IMR-90 (cell line): ENCODE results near the gene ADD3. TPM values are rescaled to one million over a fixed set of nuclear protein-coding genes. Genes with fewer than 3 reads are reported as not detected.

Experiments used
- ATAC-seq: fragments of 200-7000 bp; cut with Tn5 transposase; 2 replicates; pipeline ENCODE4 v1.9.1; 2020; ENCODE audit warnings: low read depth, mild to moderate bottlenecking, moderate library complexity
- BruUV-seq: library from RNA; stranded (reverse); fragments of 400-500 nt; replicated peaks from 2 replicates; lab custom pipeline; 2021; lab: Mats Ljungman, UMichigan
- CTCF ChIA-PET: fragments of 300-600 bp; formaldehyde crosslinking; extraction: SDS; loops from one replicate; lab custom pipeline; 2021; ENCODE audit warnings: antibody characterized with exemption; lab: Yijun Ruan, JAX
- POLR2A ChIA-PET: fragments of 300-600 bp; sonication (Branson Sonifier 250); formaldehyde crosslinking; loops from one replicate; lab custom pipeline; 2022; ENCODE audit warnings: antibody characterized with exemption; ENCODE audit not compliant: unreplicated experiment; lab: Charles Lee
- DNase-seq: peaks from one replicate; pipeline ENCODE4 v3.0.0; 2013
- H2AFZ ChIP-seq: replicated peaks from 2 replicates; pipeline ENCODE3; 2013; ENCODE audit warnings: low read length, mild to moderate bottlenecking; ENCODE audit not compliant: poor library complexity
- H2AK5ac ChIP-seq: 2 replicates; pipeline ENCODE4 v1.6.1; 2013; ENCODE audit warnings: low read depth, low read length, inconsistent platforms
- H2AK9ac ChIP-seq: replicated peaks from 2 replicates; pipeline ENCODE3; 2013; ENCODE audit warnings: mild to moderate bottlenecking, low read depth, low read length, moderate library complexity; ENCODE audit not compliant: poor library complexity
- H2BK120ac ChIP-seq: 2 replicates; pipeline ENCODE4 v1.6.1; 2013; ENCODE audit warnings: low read depth, low read length, inconsistent platforms
- H2BK15ac ChIP-seq: 3 replicates; pipeline ENCODE4 v1.6.1; 2013; ENCODE audit warnings: low read depth, low read length, inconsistent platforms
- H2BK20ac ChIP-seq: 2 replicates; pipeline ENCODE4 v1.6.1; 2013; ENCODE audit warnings: low read depth, mild to moderate bottlenecking, inconsistent platforms, low read length, moderate library complexity
- H2BK5ac ChIP-seq: 2 replicates; pipeline ENCODE4 v1.6.1; 2013; ENCODE audit warnings: mild to moderate bottlenecking, low read depth, low read length, inconsistent platforms; ENCODE audit not compliant: poor library complexity, severe bottlenecking
- H3K14ac ChIP-seq: replicated peaks from 2 replicates; pipeline ENCODE4 v1.6.1; 2013; ENCODE audit warnings: low read depth, low read length, inconsistent platforms
- H3K18ac ChIP-seq: 2 replicates; pipeline ENCODE4 v1.6.1; 2013; ENCODE audit warnings: low read depth, low read length, control low read depth
- H3K23ac ChIP-seq: 2 replicates; pipeline ENCODE4 v1.6.1; 2013; ENCODE audit warnings: low read depth, low read length, inconsistent platforms
- H3K27ac ChIP-seq: 2 replicates; pipeline ENCODE4 v1.5.1; 2013; ENCODE audit warnings: mild to moderate bottlenecking, control low read depth, low read length; ENCODE audit not compliant: insufficient read depth
- H3K27me3 ChIP-seq: 2 replicates; pipeline ENCODE4 v1.6.1; 2013; ENCODE audit warnings: low read length; ENCODE audit not compliant: control insufficient read depth, insufficient read depth
- H3K36me3 ChIP-seq: 2 replicates; pipeline ENCODE4 v1.6.1; 2013; ENCODE audit warnings: low read length, mixed read lengths; ENCODE audit not compliant: control insufficient read depth, insufficient read depth
- H3K4ac ChIP-seq: 2 replicates; pipeline ENCODE4 v1.6.1; 2013; ENCODE audit warnings: low read depth, low read length, inconsistent platforms
- H3K4me1 ChIP-seq: 2 replicates; pipeline ENCODE4 v1.6.1; 2013; ENCODE audit warnings: low read length, mixed read lengths; ENCODE audit not compliant: control insufficient read depth, insufficient read depth
- H3K4me2 ChIP-seq: 2 replicates; pipeline ENCODE4 v1.6.1; 2013; ENCODE audit warnings: low read depth, mild to moderate bottlenecking, control low read depth, low read length, moderate library complexity
- H3K4me3 ChIP-seq: 2 replicates; pipeline ENCODE4 v1.5.1; 2013; ENCODE audit warnings: low read depth, mild to moderate bottlenecking, control low read depth, low read length, moderate library complexity; ENCODE audit not compliant: insufficient read depth
- H3K56ac ChIP-seq: 2 replicates; pipeline ENCODE4 v1.6.1; 2013; ENCODE audit warnings: low read length, inconsistent platforms; ENCODE audit not compliant: insufficient read depth; ENCODE audit errors: extremely low read depth
- H3K79me1 ChIP-seq, 2 experiments: 2 replicates each; pipeline ENCODE4 v1.6.1; 2013; ENCODE audit warnings: low read length in 2 of 2, inconsistent platforms in 1 of 2, low read depth in 1 of 2
- H3K9ac ChIP-seq: 2 replicates; pipeline ENCODE4 v1.6.1; 2013; ENCODE audit warnings: low read depth, low read length, control low read depth
- H3K9me1 ChIP-seq: 2 replicates; pipeline ENCODE4 v1.6.1; 2013; ENCODE audit warnings: low read length, inconsistent platforms; ENCODE audit not compliant: insufficient read depth
- H3K9me3 ChIP-seq: 2 replicates; pipeline ENCODE4 v1.6.1; 2013; ENCODE audit warnings: low read length; ENCODE audit not compliant: control insufficient read depth, insufficient read depth
- H4K20me1 ChIP-seq: 2 replicates; pipeline ENCODE4 v1.6.1; 2013; ENCODE audit warnings: low read length, inconsistent platforms; ENCODE audit not compliant: insufficient read depth
- H4K5ac ChIP-seq: 2 replicates; pipeline ENCODE4 v1.6.1; 2013; ENCODE audit warnings: mild to moderate bottlenecking, low read depth, low read length, control low read depth
- H4K8ac ChIP-seq, 2 experiments: 2 replicates each; pipeline ENCODE4 v1.6.1; 2013; ENCODE audit warnings: low read depth in 2 of 2, low read length in 2 of 2, control low read depth in 1 of 2, inconsistent platforms in 1 of 2
- H4K91ac ChIP-seq: 2 replicates; pipeline ENCODE4 v1.6.1; 2013; ENCODE audit warnings: low read depth, low read length, inconsistent platforms; ENCODE audit not compliant: insufficient read depth
- FOS ChIP-seq: fragments of 150-350 bp; IDR thresholded peaks from 2 replicates; pipeline ENCODE4 v1.6.1; 2016; ENCODE audit warnings: low read depth, low read length
- MXI1 ChIP-seq: IDR thresholded peaks from 2 replicates; pipeline ENCODE4 v1.6.1; 2012; ENCODE audit warnings: low read depth, mild to moderate bottlenecking, low read length, moderate library complexity, borderline replicate concordance
- WGBS, 2 experiments: methylation state at CpG; one replicate each; pipeline versions ENCODE4 v1.1.5 to v1.1.7; 2013; ENCODE audit warnings: missing lambda C conversion rate in 2 of 2; ENCODE audit not compliant: insufficient read length in 1 of 2; ENCODE audit errors: extremely low coverage in 2 of 2; 5-methylcytosine and 5-hydroxymethylcytosine counted together
- dilution Hi-C: fragments of 300-500 bp; cut with HindIII; formaldehyde crosslinking; loops from one replicate; pipeline ENCODE4 v1.14.3; 2018; ENCODE audit warnings: low sequenced_read_pairs; ENCODE audit not compliant: unreplicated experiment
- in situ Hi-C: fragments of 300-500 bp; cut with MboI; formaldehyde crosslinking; loops from 3 replicates; pipeline ENCODE4 v1.14.3; 2019; ENCODE audit warnings: low sequenced_read_pairs, inconsistent platforms, mixed read lengths
- intact Hi-C: fragments of 100-400 bp; cut with micrococcal nuclease; formaldehyde crosslinking; loops from 2 replicates; pipeline ENCODE4 v1.10.0; 2022
- polyA plus RNA-seq, 3 experiments: library from polyadenylated mRNA; depleted of rRNA; stranded (reverse); fragments of >200 nt; gene quantifications; 2 replicates each; pipeline ENCODE4 v1.2.3, GENCODE V29; 2012; ENCODE audit warnings: low replicate concordance in 1 of 3
- total RNA-seq: library from RNA; depleted of rRNA; stranded (reverse); fragments of >200 nt; gene quantifications from 2 replicates; pipeline ENCODE4 v1.2.3, GENCODE V29; 2012

ADD3 gene
- total and polyA plus RNA-seq, 2 of the 4 experiments (the other 2 are of a cell fraction) = 138 to 212 TPM

DNA sequence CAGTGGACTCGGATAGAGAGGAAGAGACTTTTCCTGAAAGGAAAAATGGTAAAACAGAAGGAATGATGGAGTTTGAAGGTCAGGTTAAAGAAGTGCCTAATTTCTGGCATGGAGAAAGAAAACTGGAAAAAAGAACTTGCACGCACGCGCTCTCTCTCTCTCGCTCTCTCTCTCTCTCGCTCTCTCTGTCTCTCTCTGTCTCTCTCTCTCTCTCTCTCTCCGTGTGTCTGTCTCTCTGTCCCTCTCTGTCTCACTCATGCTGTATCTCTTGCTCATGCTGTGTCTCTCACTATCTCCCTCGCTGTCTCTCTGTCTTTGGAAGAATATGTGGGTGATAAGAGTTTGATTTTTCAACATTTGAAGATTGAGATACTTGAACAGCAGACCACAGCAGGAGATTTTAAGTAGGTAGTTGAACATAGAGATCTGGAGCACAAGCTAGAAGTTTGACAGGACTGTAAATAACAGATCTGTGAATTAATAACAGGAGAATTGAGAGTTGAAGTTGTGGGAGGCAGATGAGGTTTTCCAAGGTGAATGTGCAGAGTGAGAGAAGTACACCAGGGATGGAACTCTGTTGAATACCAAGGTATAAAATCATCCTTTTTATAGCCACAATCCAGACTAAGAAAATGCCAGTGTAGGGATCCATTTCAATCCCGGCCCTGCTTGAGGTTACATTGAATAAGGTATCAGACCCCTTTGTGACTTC is 33.1 kb downstream of the ADD3 start:
- in situ Hi-C loops (no loop called here), intact Hi-C loops (no loop called here), dilution Hi-C loops (no loop called here)
- no peak overlapping the region for H2BK5ac ChIP-seq
- H3K18ac ChIP-seq = no peak overlapping the region
- H4K20me1 ChIP-seq = peaks cover 12% of the 10 kb centered on the region; the same call in 1 of the 2 replicates
- ChIA-PET CTCF (no interaction called here), POLR2A (interaction anchor here (0.6 kb wide), 1 partner anchor 58 kb away, joined by 4 read pairs; no protein-coding TSS in a partner anchor)
- no peak overlapping the region for H4K91ac ChIP-seq
- H3K56ac ChIP-seq = no peak overlapping the region
- no peak overlapping the region for H3K4me3 ChIP-seq
- H3K23ac ChIP-seq = no peak overlapping the region
- ATAC-seq = peak; percentile 18; the same call in 1 of the 2 replicates
- H3K27me3 ChIP-seq = no peaks in the 10 kb centered on the region
- TF ChIP-seq FOS = no peak
- TF ChIP-seq MXI1 = no peak
- H2BK120ac ChIP-seq = no peak overlapping the region
- no peak overlapping the region for H4K8ac ChIP-seq
- peak; percentile 25 for DNase-seq
- H2BK20ac ChIP-seq = no peak overlapping the region
- no peak overlapping the region for H2BK15ac ChIP-seq
- no peak overlapping the region for H4K5ac ChIP-seq
- no peak overlapping the region for H2AK5ac ChIP-seq
- no peak overlapping the region for H3K9ac ChIP-seq
- peaks cover under 1% of the 10 kb centered on the region; the same call in 1 of the 2 replicates for H3K36me3 ChIP-seq
- 80% methylated on average over 1 of the region's 9 CpGs; no CpG with 5 or more reads in 1 of the 2 experiments for WGBS, 2 experiments
- H2AK9ac ChIP-seq = no peak overlapping the region
- H3K9me3 ChIP-seq = no peaks in the 10 kb centered on the region
- BruUV-seq = no TSS peak
- H3K14ac ChIP-seq = no peak overlapping the region
- peaks cover 4% of the 10 kb centered on the region; the same call in 1 of the 2 replicates for H3K9me1 ChIP-seq
- H2AFZ ChIP-seq = no peak overlapping the region
- H3K4ac ChIP-seq = no peak overlapping the region
- peaks cover 4% of the 10 kb centered on the region for H3K4me1 ChIP-seq
- no peak overlapping the region for H3K27ac ChIP-seq
- peaks cover 32 to 57% of the 10 kb centered on the region in 2 experiments for H3K79me1 ChIP-seq
- no peak overlapping the region for H3K4me2 ChIP-seq
